HEK293T (cell line): ENCODE results near the gene ZCCHC7.

Experiments used
- CTCF ChIA-PET: fragments of 350-600 bp; formaldehyde crosslinking; extraction: SDS; loops from one replicate; lab custom pipeline; 2021; ENCODE audit warnings: antibody characterized with exemption, inconsistent platforms; lab: Yijun Ruan, JAX
- POLR2A ChIA-PET: fragments of 350-600 bp; formaldehyde crosslinking; extraction: SDS; loops from one replicate; lab custom pipeline; 2020; ENCODE audit warnings: antibody characterized with exemption, inconsistent platforms; lab: Yijun Ruan, JAX
- DNase-seq: peaks from one replicate; pipeline ENCODE4 v3.0.0; 2012; ENCODE audit warnings: mixed read lengths; ENCODE audit errors: extremely low spot score
- ARNT ChIP-seq: fragments of 450-650 bp; IDR thresholded peaks from 2 replicates; pipeline ENCODE4 v1.6.1; 2017; ENCODE audit warnings: mild to moderate bottlenecking
- BHLHE40 ChIP-seq: fragments of 450-650 bp; IDR thresholded peaks from 2 replicates; pipeline ENCODE4 v1.6.1; 2016; ENCODE audit warnings: mild to moderate bottlenecking, moderate library complexity, borderline replicate concordance
- CTBP1 ChIP-seq: fragments of 450-650 bp; IDR thresholded peaks from 2 replicates; pipeline ENCODE4 v1.6.1; 2016; ENCODE audit warnings: borderline replicate concordance
- ELF4 ChIP-seq: fragments of 450-650 bp; IDR thresholded peaks from 2 replicates; pipeline ENCODE4 v1.6.1; 2017; ENCODE audit warnings: antibody characterized with exemption
- FOXA1 ChIP-seq: fragments of 450-650 bp; IDR thresholded peaks from 2 replicates; pipeline ENCODE4 v1.6.1; 2016; ENCODE audit warnings: mild to moderate bottlenecking
- FOXK2 ChIP-seq: fragments of 450-650 bp; IDR thresholded peaks from 2 replicates; pipeline ENCODE4 v1.6.1; 2016; ENCODE audit warnings: mild to moderate bottlenecking
- FOXM1 ChIP-seq: fragments of 450-650 bp; IDR thresholded peaks from 2 replicates; pipeline ENCODE4 v1.6.1; 2017; ENCODE audit warnings: mild to moderate bottlenecking, borderline replicate concordance
- HDGF ChIP-seq: fragments of 450-650 bp; IDR thresholded peaks from 2 replicates; pipeline ENCODE4 v1.6.1; 2017; ENCODE audit warnings: antibody characterized with exemption, borderline replicate concordance
- L3MBTL2 ChIP-seq: fragments of 450-650 bp; conservative IDR thresholded peaks from 2 replicates; pipeline ENCODE4 v1.6.1; 2016; ENCODE audit warnings: mild to moderate bottlenecking
- LEF1 ChIP-seq: fragments of 450-650 bp; IDR thresholded peaks from 2 replicates; pipeline ENCODE4 v1.6.1; 2017; ENCODE audit warnings: mild to moderate bottlenecking, borderline replicate concordance
- NFRKB ChIP-seq: fragments of 450-650 bp; IDR thresholded peaks from 2 replicates; pipeline ENCODE4 v1.6.1; 2016; ENCODE audit warnings: mild to moderate bottlenecking, moderate library complexity
- SP1 ChIP-seq: fragments of 450-650 bp; IDR thresholded peaks from 2 replicates; pipeline ENCODE4 v1.6.1; 2017
- SUZ12 ChIP-seq: fragments of 450-650 bp; IDR thresholded peaks from 2 replicates; pipeline ENCODE4 v1.6.1; 2016; ENCODE audit warnings: mild to moderate bottlenecking
- TARDBP ChIP-seq: fragments of 450-650 bp; IDR thresholded peaks from 2 replicates; pipeline ENCODE4 v1.6.1; 2016
- ZNF384 ChIP-seq: fragments of 450-650 bp; IDR thresholded peaks from 2 replicates; pipeline ENCODE4 v1.6.1; 2016
- TF ChIP-seq, protein P1 (sequence below): fragments of 450-650 bp; IDR thresholded peaks from 2 replicates; pipeline ENCODE4 v1.6.1; 2016

The ZCCHC7 gene

DNA sequence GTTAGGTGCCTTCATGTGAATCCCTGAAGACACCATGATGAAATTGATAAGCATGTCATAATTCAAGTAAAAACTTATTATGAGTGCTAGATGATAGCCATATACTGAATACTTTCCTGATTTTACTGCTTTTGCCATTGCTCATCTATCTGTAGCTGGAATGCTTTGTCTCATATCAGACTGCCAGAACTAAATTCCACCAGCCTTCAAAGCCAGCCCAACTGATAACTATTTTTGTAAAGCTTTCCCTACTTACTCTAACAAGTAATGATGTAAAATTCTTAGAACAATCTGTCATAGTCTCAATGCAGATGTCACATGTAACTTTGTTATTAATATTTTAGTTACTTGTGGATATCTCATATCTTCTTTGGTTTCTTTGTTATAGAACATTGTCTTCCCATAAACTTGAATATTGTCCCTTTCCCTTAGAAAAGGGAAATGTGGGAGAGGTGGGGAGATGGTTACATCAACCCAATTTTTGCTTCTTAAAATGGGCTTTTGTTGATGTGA, 128.3 kb downstream of the ZCCHC7 start:
- CTCF ChIA-PET: interaction anchor here (0.6 kb wide), 1 partner anchor 56 kb away, joined by 3 read pairs; no protein-coding TSS in a partner anchor
- DNase-seq: no peak
- POLR2A ChIA-PET: no interaction called here
- no peak for TF ChIP-seq FOXA1
- no peak for TF ChIP-seq FOXM1
- TF ChIP-seq HDGF: no peak
- TF ChIP-seq NFRKB: no peak
- TF ChIP-seq ZNF384: no peak
- TF ChIP-seq FOXK2: no peak
- no peak for TF ChIP-seq ARNT
- TF ChIP-seq BHLHE40: no peak
- TF ChIP-seq SUZ12: no peak
- TF ChIP-seq SP1: no peak
- TF ChIP-seq CTBP1: no peak
- no peak for TF ChIP-seq L3MBTL2
- no peak for TF ChIP-seq LEF1
- TF ChIP-seq TARDBP: no peak
- TF ChIP-seq, protein P1, sequence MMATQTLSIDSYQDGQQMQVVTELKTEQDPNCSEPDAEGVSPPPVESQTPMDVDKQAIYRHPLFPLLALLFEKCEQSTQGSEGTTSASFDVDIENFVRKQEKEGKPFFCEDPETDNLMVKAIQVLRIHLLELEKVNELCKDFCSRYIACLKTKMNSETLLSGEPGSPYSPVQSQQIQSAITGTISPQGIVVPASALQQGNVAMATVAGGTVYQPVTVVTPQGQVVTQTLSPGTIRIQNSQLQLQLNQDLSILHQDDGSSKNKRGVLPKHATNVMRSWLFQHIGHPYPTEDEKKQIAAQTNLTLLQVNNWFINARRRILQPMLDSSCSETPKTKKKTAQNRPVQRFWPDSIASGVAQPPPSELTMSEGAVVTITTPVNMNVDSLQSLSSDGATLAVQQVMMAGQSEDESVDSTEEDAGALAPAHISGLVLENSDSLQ: no peak
- no peak for TF ChIP-seq ELF4

DNA sequence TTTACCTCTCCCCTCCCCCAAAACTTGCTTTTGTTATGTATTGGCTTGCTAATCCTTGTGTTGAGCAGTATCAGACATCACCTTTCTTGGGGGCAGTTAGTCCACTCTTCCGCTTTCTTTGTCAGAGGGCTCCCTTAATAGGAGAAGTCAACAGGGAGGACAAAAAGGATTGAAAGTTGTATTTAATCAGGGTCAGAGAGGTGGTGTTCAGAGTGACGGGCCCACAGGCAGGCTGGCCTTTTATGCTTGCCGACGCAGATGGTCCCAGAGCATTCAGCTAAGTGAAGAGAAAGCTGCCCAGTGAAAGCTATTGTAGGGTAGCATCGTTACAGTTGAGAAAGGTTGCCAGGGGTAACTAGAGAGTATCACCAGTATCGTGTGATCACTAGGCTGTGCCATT, 131.1 kb downstream of the ZCCHC7 start:
- TF ChIP-seq SP1 (no peak), TARDBP (no peak), ZNF384 (no peak), BHLHE40 (no peak), SUZ12 (no peak), FOXM1 (no peak), FOXK2 (no peak), CTBP1 (no peak), ARNT (no peak), L3MBTL2 (no peak), ELF4 (no peak), LEF1 (no peak), FOXA1 (no peak), HDGF (no peak)
- TF ChIP-seq, protein P1: no peak
- no peak for DNase-seq
- ChIA-PET CTCF (no interaction called here), POLR2A (no interaction called here)

DNA sequence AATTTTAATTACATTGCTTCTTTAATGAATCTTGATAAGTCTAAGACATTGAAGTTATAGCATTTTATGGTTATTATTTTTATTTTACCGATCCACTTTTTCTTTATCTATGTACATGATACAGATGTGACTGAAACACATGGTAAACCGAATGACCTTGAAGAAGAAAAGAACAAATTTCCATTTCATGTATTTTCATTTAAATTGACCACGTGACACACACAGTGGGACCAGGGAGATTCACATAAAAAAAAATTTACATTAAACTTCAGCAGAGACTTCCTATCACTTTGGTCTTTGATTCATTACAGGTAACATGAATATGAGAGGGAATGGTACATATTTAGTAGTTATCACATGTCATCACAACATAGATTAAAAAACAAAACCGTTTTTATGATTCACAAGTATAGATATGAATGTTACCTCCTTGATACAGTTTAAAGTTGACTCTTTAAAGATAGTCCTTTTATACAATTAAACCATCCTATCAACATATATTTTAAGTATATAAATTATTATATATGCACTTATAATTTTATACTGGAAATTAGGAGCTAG, 133.1 kb downstream of the ZCCHC7 start:
- CTCF ChIA-PET: no interaction called here
- no peak for DNase-seq
- POLR2A ChIA-PET: no interaction called here
- no peak for TF ChIP-seq FOXK2
- no peak for TF ChIP-seq LEF1
- no peak for TF ChIP-seq ELF4
- TF ChIP-seq TARDBP: no peak
- TF ChIP-seq SUZ12: no peak
- TF ChIP-seq SP1: no peak
- no peak for TF ChIP-seq NFRKB
- no peak for TF ChIP-seq ARNT
- no peak for TF ChIP-seq HDGF

DNA sequence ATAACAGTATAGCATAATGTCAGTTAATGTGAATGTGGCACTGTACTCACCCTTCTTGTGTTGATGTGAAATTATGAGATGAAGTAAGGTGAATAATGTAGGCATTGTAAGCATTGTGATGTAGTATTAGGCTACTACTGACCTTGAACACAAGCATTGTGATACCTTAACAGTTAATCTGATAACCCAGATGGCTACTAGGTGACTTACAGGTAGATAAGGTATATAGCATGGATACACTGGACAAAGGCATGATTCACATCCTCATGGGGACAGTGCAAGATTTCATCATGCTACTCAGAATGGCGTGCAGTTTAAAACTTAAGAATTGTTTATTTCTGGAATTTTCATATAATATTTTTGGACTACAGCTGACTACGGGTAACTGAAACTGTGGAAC, 134.8 kb downstream of the ZCCHC7 start:
- POLR2A ChIA-PET: no interaction called here
- no peak for TF ChIP-seq FOXM1
- TF ChIP-seq CTBP1: no peak
- no peak for TF ChIP-seq FOXK2
- no peak for TF ChIP-seq ZNF384
- no peak for TF ChIP-seq NFRKB
- DNase-seq: no peak
- CTCF ChIA-PET: no interaction called here

DNA sequence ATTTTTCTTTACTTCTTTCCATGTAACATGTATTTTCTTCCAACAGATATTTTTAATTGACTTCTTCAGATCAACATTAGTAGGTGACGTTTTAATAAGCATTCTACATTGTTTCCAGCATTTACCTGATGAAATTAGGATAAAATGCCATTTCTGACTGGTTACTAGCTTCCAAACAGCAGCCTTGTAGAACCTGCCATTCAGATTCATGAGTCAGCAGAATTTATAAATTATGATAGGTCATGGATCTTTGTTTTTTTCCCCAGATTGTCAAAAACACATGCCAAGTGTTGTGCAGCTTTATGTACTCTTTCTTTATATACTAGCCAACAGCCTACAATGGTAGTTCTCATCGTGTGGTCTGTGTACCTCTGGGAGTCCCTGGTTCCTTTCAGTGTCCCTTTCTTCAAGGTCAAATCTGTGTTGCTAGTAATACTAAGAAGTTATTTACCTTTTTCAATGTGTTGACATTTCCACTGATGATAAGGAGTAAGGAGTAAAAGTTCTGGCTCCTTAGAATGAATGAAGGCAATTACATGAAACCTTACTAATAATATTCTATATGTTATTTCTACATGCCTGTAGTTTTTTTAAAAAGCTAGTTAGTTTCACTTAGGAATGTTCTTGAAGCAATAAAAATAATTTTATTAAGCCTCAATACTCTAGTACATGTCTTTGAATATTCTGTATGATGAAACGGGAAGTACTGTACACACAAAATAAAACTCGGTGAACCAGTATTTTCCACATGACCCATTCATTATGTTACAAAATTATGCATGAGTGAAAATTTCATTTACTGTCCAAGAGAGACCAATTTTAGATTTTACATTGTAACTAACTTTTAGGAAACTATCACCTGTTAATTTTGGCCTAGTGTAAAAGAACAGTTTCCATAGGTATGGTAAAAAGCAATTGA, 135.8 kb downstream of the ZCCHC7 start:
- no peak for TF ChIP-seq FOXA1
- TF ChIP-seq NFRKB: no peak
- TF ChIP-seq FOXM1: no peak
- POLR2A ChIA-PET: no interaction called here
- CTCF ChIA-PET: no interaction called here
- DNase-seq: no peak

DNA sequence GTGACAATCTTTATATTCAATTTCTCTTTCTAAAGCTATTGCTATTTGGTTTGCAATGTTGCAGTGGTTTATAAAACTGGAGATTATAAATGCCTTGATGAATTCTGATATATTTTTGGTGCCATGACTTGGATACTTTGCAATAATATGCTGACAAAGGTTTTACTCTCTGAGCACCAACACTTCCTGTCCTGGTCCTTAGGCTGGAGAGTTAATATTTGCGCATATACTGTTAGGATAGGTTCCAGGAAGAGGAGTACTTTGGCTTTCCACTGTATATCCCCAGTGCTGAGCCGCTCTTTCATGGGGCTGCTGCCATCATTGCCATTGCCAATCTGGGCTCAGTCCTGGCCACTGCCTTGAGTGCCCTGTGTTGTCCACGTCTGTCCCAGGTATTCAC, 139.6 kb downstream of the ZCCHC7 start:
- POLR2A ChIA-PET: no interaction called here
- CTCF ChIA-PET: interaction anchor here (1.3 kb wide), 1 partner anchor 264 kb away, joined by 3 read pairs; no protein-coding TSS in a partner anchor
- TF ChIP-seq, protein P1: no peak
- TF ChIP-seq L3MBTL2 (no peak), ARNT (no peak)
- no peak for DNase-seq
